NCI-H345 treated with DMSO at 0.1 percent for 48 hours (cell line): ENCODE measurements around the gene OR7D2.

ENCODE experiments used
- DNase-seq: peaks from one replicate; lab custom pipeline; 2025; ENCODE audit not compliant: unreplicated experiment; lab: John Stamatoyannopoulos, UW

Gene OR7D2

GRCh38 chr19:9205501-9206113 lies 26.8 kb downstream of the OR7D2 start:
- peak; percentile 8 for DNase-seq

GRCh38 chr19:9219489-9219888 lies 40.7 kb downstream of the OR7D2 start, which contains the start of gene OR7D4:
OR7D4 (minus strand) TSS chr19:9219589; CDS start chr19:9214837, 4,752 bp downstream.
- DNase-seq = no peak
